Measurements from ENCODE around the gene HADH.

Gene HADH

DNA sequence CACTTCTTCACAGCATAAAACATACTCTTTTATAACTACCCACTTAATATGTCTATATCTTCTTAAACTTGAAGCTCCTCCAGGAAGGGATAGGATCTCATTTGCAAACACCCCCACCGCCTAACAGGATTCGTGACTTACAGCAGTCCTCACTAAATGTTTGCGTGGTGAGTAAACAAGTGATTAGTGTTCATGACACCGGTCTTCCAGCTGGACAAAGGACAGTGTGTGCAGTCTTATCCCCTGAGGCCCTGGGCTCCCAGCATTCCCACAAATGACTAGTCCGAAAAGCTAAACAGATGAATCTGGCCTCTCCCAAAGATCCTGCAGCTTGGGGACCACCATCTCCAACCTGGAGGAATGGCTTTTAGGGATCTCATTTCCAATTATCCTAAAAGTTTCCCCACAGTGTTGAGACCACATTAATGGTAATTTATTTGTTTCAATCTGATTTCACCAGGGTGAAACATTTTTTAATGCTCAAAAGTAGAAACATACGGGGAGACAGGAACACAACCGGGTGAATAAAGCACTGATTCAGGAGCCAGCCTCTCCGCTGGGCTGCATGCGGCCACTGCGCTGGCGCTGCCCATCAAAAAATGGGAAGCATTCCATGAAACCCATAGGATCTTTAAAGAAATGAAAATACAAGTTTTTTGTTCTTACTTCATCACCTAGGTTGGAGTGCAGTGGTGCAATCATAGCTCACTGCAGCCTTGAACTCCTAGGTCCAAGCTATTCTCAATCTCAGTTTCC lies 69.2 kb downstream of the HADH start:
- DNase-seq (ENCODE audit: low spot score): no peak

DNA sequence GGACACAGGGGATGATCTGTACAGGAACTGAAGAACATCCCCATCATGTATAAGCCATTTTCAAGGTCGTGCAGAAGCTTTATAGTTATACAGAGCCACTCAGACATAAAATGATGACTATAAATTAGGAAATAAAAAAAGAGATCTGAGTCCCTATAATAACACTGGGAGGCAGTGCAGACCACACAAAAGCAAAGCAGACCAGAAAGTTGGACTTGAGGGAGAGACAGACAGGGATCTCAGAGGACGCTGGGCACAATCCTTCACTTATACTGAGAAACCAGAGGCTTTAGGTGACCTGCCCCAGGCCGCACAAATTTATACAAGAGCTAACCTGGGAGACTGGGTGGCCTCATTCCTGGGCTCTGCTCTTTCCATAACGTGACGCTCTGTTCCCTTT lies 70.5 kb downstream of the HADH start:
- DNase-seq (ENCODE audit: low spot score): peak; percentile 9

DNA sequence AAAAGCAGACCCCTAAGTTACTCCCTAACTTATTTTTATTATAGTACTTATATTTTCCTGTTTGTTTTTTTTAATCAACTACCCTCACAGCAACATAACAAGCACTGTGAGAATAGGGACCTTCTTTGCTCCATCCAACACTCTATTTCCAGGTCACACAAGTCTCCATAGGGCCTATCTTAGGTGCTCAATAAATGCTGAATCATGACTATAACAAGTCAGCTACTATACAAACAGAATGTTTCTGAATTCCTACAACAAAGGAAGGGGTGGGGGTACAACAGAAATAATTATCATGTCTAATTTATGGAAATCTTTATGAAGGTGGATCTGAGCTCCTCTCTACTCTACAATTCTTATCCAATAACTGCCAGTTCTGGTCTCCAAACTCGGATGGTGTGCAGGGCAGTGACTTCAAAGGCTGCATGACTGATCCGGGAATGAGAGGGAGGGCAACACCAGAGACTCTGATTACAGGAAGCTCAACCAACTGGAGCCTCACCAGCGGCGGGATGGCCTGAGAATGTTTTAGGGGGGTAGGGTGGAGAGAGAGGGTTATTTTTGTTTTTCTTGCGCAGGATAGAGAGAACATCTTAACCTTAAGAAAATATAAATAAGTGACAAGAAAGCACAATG lies 71.1 kb downstream of the HADH start:
- no peak for DNase-seq (ENCODE audit: low spot score)

DNA sequence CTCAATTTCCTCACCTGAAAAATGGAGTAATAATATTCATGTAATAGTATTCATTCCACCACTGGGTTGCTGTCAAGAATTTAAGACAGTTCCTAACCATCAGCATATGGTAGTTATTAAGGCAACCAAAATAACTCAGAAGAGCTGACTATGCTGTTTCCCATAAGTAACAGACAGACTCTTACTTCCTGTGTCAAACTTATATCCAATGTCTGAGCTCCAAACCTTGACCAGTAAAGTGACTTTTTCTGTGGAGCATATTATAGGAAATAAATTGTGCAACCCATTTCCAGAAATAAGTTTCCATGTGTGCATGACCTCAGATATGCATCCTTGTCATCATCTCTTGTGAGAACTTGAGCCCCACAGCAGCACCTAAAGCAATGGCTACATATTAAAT lies 78.8 kb downstream of the HADH start:
- DNase-seq (ENCODE audit: low spot score): no peak

DNA sequence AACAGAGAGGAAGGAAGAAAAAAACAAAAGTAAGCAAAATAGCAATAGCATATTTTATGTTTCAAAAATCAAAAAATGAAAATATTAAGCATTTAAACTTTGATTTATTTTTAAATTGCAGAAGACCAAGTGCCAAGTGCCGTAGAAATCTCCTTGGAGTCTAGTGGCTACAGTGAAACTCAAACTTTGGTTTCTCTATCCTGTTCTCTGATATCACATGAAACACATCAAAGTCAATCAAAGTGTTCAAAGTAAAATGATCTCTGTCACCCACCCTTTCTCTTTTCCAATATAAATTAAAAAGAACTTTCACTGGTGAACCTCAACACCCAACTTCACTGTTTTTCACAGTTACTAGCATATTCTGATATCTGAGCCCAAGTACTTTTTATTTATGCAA lies 81.1 kb downstream of the HADH start:
- DNase-seq (ENCODE audit: low spot score): no peak

DNA sequence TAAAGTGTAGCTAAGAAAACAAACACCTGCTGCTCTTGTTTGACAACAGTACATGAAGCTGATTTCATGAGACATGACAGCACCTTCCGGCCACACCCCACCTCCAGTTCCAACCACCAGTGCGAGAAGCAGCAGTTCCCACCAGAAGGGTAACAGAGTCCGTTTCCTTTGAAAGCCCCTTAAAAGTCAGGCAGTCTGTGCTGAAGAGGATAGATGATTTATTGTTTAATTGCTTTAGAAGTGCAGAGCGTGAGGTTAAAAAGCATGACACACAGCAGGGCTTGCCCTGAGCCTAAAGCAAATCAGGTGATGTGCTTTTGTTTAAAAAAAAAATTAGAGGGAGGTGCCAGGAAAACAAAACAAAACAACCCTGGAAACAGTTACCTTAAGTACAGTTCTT lies 82.6 kb downstream of the HADH start:
- DNase-seq (ENCODE audit: low spot score): no peak

DNA sequence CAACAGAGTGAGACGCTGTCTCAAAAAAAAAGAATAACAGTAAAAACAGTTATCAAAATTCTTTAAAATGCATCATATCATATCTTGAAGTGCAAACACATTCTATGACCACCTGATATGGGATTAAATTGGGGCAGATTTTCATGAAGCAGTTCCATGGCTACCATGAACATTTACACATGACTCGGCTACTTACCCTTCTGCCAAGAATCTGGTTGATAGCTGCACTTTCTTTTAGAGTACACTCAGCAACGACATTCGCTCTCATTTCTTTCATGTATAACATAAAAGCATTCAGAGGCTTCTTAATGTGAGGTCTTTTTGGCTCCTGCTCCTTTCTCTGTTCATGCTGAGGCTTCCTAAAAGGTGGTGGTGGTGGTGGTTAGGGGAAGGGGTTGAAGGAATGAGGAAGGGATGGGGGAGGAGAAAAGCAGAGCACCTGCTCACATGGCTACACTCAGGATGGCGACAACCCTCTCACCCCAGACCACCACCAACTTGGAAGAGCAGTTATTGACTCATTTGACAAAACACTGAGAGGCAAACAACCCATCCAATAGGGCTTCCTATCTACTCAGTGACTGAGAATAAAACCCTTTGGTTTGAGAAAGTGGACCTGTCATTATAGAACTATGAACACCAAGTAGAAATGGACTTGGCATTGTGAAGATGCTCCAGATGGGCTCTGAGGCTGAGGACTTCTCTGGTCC lies 88.5 kb downstream of the HADH start:
- no peak for DNase-seq (ENCODE audit: low spot score)

DNA sequence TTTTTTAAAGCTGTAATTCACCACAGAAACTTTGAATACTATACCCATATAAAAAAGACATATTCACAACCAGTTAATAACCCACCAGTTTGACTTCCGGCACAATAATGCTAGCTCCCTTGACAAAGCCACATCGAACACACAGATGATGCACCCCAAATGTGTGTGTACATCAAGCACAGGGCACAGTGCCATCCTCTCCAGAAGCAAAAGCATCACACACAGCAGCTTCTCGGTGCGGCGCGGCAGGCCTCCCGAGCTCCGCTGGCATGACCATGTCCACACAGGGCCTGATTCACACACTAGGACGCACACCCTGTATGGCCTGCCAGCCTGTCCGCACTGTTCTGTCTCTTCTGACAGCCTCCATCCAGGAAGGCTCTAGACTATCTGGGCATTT lies 91.1 kb downstream of the HADH start:
- DNase-seq (ENCODE audit: low spot score): no peak

DNA sequence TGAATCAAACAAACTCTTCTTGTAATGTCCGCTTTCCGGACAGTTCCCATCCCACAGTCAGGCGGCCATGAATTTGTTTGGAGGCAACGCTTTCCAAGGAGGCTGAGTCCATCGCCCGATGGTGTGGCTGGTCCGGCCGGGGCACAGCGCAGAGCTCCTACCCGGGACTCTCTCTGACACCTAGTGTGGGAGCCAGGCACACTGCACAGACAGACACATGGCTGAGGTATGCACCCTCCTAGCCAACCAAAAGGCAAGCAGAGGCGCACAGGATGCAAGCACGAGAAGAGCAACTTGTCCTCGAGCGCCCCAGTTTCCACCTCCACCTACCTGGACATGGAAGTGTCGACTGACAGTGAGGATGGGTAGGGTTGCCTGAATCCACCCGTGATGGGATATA lies 91.6 kb downstream of the HADH start:
- no peak for DNase-seq (ENCODE audit: low spot score)

Measured in hematopoietic multipotent progenitor cell treated with erythropoietin and hydrocortisone succinate and interleukin-3 and kit ligand, for 15 days (in vitro differentiated cells).